Activated CD4-positive, alpha-beta T cell treated with anti-CD3 and anti-CD28 coated beads, Interleukin-10, Interleukin-2, amounts not matched to agents 100 ng/mL and 50 ng/mL, durations not matched to agents 16 hours and 8 hours (primary cell): ENCODE results near the gene XIAP.
A peak's percentile ranks its signal among the peaks of the same experiment; 100 is the strongest.

ENCODE experiments used
- DNase-seq: peaks from one replicate; pipeline ENCODE4 v3.0.0-alpha.2; 2020

The XIAP gene

GRCh38 chrX:123961268-123962005 lies 101.6 kb downstream of the XIAP start, which contains the start of gene STAG2:
Gene STAG2 (plus strand): TSS chrX:123961706. CDS start chrX:124022628, 60,922 bp downstream.
- peak; percentile 77 for DNase-seq

- DNase-seq = no peak
These were observed 102.2 kb downstream of the XIAP start for GRCh38 chrX:123962006-123962467.

- DNase-seq = peak; percentile 91
These were observed 103.0 kb downstream of the XIAP start for GRCh38 chrX:123962794-123963373.
